ENCODE results near the gene TMEM61.
A peak's percentile ranks its signal among the peaks of the same experiment; 100 is the strongest.
"Not testable (repeated sequence)": the region's sequence is repeated elsewhere in the genome, so short reads cannot be mapped to it uniquely, and the experiment has no call there.

Gene TMEM61

DNA sequence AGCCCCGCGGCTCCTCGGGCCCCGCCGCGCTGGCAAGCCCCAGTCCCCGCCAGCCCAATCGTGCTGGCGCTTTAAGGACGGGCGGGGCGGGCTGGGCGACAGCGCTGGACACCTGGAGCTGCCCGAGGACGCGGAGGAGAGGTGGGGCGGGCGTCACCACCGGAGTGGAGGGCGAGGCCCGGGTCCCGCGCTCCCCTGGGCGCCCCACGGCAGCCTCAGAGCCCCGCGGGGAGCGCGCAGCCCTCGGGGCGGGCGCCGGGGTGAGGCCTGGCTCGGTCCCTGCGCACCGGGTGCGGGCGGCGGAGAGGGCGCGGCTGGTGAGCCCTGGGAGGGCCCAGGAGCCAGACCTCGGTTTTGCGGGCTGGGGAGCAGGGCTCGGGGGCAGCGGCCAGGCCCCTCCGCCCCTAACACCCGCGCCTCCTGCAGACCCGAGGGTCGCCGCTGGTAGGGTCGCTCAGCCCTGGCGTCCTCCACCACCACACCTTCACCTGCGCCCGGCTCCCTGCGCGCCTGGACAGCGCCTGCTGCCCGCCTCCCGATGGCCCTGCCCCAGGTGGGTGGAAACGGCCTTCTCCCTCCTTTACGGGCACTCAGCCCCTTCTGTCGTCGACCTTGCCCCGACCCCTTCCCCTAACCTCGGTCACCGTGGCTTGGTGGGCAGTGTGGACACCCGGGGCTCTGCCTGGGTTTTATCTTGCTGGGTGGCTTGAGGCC lies at the start of gene TMEM61:
TMEM61 (plus strand) TSS at position 101 of the 714 bp plus-strand sequence; CDS start at position 539, 438 bp downstream.
- peak within 1 kb of the TSS; percentile 24; the same call in 1 of the 2 replicates for H3K4me3 ChIP-seq (ENCODE audit: control insufficient read depth, low read depth, low read length)
- no peak for DNase-seq (ENCODE audit: low read depth)
- TF ChIP-seq, protein P1, sequence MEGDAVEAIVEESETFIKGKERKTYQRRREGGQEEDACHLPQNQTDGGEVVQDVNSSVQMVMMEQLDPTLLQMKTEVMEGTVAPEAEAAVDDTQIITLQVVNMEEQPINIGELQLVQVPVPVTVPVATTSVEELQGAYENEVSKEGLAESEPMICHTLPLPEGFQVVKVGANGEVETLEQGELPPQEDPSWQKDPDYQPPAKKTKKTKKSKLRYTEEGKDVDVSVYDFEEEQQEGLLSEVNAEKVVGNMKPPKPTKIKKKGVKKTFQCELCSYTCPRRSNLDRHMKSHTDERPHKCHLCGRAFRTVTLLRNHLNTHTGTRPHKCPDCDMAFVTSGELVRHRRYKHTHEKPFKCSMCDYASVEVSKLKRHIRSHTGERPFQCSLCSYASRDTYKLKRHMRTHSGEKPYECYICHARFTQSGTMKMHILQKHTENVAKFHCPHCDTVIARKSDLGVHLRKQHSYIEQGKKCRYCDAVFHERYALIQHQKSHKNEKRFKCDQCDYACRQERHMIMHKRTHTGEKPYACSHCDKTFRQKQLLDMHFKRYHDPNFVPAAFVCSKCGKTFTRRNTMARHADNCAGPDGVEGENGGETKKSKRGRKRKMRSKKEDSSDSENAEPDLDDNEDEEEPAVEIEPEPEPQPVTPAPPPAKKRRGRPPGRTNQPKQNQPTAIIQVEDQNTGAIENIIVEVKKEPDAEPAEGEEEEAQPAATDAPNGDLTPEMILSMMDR (IDR thresholded peaks at IDR 0.05; ENCODE audit: control insufficient read depth, insufficient read depth, low read depth, low read length, missing control alignments): no peak

DNA sequence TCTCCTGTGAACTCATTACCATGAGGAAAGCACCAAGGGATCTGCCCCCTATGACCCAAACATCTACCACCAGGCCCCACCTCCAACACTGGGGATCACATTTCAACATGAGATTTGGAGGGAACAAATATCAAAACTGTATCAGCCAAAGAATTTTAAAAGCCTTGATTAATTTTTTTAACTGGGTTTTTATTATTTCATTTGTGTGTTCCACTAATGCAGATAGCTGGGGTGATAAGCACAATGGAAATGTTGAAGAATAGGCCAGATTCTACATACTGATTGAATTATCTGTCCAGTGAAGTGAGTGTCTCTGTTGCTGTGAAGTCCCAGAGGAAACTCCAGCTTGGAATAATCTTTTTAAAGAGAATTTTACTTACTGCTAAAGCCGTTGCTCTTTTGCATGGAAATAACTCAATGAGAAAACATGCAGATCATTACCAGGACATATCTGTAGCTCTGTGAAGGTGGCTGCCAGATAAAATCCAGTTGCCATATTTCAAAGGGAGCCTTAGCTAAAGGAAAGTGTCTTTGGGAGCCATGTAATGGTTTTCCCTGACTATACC lies 49.1 kb upstream of the TMEM61 start:
- TF ChIP-seq, protein P1 (IDR thresholded peaks at IDR 0.05; ENCODE audit: control insufficient read depth, insufficient read depth, low read depth, low read length, missing control alignments): no peak
- H3K4me3 ChIP-seq (ENCODE audit: control insufficient read depth, low read depth, low read length): no peak overlapping the region
- DNase-seq (ENCODE audit: low read depth): no peak

DNA sequence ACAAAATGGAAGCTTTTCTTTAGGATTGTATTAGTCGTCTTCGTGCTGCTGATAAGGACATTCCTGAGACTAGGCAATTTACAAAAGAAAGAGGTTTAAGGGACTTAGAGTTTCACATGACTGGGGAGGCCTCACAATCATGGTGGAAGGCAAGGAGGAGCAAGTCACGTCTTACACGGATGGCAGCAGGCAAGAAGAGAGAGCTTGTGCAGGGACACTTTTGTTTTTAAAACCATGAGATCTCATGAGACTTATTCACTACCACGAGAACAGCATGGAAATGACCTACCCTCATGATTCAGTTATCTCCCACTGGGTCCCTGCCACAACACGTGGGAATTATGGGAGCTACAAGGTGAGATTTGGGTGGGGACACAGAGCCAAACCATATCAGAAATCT lies 46.3 kb upstream of the TMEM61 start:
- H3K4me3 ChIP-seq (ENCODE audit: control insufficient read depth, low read depth, low read length); DNase-seq (ENCODE audit: low read depth): not testable (repeated sequence)

DNA sequence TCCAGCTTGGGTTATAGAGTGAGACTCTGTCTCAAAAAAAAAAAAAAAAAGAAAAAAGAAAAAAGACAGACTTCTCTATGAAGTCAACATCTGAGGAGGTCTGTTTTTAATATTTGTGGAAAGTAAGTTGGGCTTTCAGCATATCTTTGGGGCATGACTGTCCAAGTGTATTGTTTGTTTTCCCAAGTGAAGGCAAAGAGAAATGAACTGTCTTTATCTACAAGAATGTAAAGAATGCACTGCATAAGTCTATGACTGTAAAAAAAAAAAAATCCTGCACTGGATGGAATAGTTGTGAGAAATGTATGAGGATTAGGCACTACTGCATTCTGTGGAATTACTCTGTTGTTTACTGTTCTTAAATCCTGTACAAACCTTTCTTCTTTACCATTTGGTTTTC lies 45.6 kb upstream of the TMEM61 start:
- H3K4me3 ChIP-seq (ENCODE audit: control insufficient read depth, low read depth, low read length): no peak overlapping the region
- peak; percentile 94 for DNase-seq (ENCODE audit: low read depth)
- TF ChIP-seq, protein P1 (IDR thresholded peaks at IDR 0.05; ENCODE audit: control insufficient read depth, insufficient read depth, low read depth, low read length, missing control alignments): no peak

DNA sequence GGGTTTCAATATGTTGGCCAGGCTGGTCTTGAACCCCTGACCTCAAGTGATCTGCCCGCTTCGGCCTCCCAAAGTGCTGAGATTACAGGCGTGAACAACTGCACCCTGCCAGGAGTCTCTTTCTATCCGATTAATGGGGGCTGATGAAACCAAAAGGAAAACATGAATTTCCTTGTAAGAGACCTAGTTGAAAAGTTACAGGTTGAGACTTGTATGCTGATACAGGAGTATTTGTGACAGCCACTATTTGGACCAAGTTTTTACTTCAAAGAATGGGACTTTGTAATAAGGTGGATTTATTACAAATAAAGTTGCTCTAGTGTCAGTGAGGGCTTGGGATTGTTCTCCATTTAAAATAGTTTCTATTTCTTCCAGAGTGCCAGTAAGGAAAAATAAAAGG lies 43.6 kb upstream of the TMEM61 start:
- TF ChIP-seq, protein P1 (IDR thresholded peaks at IDR 0.05; ENCODE audit: control insufficient read depth, insufficient read depth, low read depth, low read length, missing control alignments): no peak

DNA sequence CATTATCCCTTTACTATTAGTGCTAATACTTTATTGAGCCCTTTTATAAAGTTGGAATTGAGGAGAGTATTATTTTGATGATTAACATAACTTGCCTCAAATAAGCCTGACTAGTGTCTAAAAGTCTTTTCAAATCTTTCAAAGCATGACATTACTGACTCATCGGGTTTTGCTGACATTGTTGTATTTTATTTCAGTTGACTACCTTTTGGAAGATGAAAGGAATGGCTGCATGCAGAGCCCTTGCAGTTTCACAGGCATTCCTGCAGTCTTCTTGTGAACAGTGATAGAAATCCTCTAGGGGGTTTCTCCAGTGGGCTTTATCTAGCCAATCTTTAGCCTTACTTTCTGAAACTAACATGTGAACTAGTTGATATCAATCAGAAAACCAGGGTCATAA lies 43.0 kb upstream of the TMEM61 start:
- TF ChIP-seq, protein P1 (IDR thresholded peaks at IDR 0.05; ENCODE audit: control insufficient read depth, insufficient read depth, low read depth, low read length, missing control alignments): no peak
- H3K4me3 ChIP-seq (ENCODE audit: control insufficient read depth, low read depth, low read length): no peak overlapping the region
- no peak for DNase-seq (ENCODE audit: low read depth)

More for the DNA sequence above, 43.6 kb upstream of the TMEM61 start:
- no peak for DNase-seq (ENCODE audit: low read depth)
- no peak overlapping the region for H3K4me3 ChIP-seq (ENCODE audit: control insufficient read depth, low read depth, low read length)

DNA sequence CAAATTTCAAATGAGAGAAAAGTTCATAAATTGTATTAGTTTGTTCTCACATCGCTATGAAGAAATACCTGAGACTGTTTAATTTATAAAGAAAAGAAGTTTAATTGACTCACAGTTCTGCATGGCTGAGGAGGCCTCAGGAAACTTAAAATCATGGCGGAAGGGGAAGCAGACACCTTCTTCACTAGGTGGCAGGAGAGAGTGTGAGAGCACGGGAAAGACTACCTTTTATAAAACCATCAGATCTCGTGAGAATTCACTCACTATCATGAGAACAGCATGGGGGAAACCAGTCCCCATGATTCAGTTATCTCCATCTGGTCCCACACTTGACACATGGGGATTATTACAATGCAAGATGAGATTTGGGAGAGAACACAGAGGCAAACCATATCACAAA lies 41.5 kb upstream of the TMEM61 start:
- not testable (repeated sequence) for DNase-seq (ENCODE audit: low read depth); H3K4me3 ChIP-seq (ENCODE audit: control insufficient read depth, low read depth, low read length)
